Ecto neural progenitor cell (in vitro differentiated cells): ENCODE data around the gene SRP14.
A peak's percentile ranks its signal among the peaks of the same experiment; 100 is the strongest.
"Not testable (repeated sequence)": the region's sequence is repeated elsewhere in the genome, so short reads cannot be mapped to it uniquely, and the experiment has no call there.

Experiments used
- DNase-seq: peaks from one replicate; pipeline ENCODE4 v3.0.0-alpha.2; 2018; ENCODE audit warnings: low spot score

SRP14 gene

DNA sequence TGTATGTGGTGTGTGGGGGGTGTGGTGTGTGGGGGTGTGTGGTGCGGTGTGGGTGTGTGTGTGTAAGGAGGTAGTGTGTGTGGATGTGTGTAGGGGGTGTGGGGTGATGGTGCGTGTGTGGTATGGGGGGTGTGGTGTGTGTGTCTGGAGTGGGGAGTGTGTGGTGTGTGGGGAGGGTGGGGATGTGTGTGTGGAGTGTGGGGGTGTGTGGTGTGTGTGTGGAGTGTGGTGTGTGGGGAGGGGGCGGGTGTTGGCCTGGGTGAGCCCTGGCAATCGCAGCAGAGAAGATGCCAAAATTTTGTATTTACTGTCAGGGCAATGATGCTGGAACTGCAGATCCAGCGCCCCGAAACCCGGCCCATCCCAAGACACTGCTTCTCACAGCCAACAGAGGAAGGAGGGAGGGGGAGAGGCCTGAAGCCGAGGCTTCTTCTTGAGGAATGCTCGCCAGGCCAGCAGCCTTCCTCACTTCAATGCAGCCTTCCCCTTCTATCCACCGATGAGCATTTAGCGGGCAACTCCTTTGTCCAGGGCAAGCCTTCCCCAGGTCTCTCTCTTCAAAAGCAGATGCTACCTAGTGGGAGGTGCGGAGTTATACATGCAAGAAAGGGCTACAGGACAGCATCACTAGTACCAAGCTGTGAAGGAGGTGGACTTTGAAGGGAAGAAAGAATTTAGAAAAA, 11.9 kb upstream of the SRP14 start:
- DNase-seq: no peak

DNA sequence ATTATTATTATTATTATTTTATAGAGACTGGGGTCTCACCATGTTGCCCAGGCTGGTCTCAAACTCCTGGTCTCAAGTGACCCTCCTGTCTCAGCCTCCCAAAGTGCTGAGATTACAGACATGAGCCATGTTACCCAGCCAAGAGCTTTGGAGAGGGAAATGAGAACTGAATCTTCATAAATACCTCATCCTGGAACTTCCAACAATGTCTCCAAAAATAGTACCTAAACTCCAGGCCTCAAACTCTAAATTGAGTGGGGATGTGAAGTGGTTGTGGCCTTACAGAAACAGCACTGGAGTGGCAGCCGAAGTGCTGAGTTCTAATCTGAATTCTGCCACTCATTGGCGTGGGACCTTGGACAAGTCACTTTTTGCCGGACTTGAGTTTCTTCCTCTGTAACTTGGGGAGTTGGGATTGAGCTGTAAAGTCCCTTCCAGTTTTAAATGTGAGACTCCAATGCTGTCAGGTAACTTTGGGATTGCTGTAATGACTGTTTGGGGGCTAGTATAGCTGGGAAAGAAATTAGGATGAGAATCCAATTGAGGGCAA, 10.0 kb upstream of the SRP14 start:
- no peak for DNase-seq

DNA sequence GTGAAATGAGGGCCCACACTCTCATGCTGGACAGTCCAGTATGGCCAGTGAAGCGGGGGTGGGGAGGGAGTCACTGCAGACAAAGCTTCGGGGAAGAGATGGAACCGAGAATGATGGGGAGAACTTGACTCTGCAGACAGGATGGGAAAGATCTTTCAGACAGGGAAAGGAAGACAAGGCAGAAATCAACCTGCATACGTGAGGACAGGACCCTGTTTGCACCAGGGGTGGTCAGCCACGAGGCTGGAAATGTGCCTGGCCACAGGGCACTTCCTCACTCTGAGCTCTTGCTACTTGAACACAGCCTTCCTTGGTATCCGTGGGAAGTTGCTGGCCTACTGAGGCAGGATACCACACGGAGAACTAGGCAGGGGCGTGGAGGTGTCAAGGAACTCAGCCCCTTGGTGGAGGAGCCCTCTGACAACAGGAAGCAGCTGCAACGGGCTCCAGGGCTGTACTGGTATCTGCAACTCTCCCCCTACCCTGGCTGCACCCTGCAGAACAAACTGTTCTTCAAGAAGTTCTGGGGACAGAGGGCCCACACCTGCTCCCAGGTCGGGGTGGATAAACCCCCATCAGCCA, 9.3 kb upstream of the SRP14 start:
- DNase-seq: no peak

DNA sequence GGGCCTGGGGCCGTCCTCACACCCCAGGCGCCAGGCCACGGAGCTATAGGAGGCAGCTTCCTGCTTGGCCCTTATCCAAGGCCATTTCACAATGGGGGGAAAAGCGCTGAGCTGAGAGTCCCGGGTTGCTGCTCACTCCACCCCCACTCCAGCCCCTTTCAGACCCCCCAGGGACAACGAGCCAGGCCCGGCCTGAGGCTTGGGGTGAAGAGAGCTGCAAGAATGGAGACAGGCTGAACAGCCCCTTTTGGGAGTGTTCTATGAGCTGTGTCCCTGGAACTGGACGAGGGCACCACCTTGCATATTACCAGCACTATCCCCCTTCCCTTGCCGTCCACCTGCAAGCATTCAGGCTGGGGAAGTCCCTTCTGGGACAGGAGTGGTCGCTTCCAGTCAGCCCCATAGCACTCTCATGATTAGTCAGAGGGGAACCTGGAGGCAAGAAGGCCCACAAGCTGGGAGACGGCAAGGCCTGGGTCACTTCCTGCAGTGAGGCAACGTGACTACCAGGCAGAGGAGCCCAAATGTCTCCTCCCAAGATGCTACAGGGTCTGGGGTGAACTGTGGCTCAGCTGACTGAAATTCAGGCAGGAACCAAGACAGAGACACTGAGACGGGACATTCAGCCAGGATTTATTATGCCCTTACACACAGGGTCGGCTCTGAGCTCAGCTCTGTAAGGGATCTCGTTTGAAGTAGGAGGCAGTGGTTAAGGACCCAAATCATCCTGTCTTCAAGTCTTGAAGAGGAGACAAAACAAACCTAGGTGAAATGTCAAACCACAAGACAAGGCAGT, 8.6 kb upstream of the SRP14 start:
- DNase-seq: no peak

DNA sequence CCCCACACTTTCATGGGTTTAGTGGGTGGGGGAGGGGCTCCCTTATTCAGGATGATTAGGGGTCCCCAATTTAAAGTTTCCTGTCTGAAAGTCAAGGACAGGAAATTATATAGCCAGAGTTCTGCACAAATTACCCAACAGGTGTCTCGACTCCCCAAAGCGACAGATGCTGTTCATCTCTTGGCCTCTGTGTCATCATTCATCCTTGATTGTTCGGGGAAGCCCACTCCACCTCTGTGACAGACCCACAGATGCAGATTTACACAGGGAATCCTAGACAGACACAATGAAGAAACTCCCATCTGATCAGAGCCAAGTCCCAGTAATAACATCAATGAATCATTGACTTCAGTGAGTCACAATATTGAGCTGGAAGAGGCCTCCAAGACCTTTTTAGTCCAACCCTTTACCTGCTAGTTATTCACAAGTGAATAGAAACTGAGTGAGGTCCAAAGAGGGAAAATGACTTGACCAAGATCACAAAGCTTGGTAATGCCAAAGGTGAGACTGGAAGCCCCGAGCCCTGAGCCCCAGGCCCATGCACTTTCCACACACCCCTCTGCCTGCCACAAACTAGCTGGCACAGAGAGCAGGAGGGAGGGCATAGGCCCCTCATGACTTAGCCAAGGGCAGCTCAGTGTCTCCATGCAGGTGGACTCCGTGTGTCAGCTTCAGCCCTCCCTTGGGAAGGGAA, 7.9 kb upstream of the SRP14 start:
- DNase-seq: no peak

DNA sequence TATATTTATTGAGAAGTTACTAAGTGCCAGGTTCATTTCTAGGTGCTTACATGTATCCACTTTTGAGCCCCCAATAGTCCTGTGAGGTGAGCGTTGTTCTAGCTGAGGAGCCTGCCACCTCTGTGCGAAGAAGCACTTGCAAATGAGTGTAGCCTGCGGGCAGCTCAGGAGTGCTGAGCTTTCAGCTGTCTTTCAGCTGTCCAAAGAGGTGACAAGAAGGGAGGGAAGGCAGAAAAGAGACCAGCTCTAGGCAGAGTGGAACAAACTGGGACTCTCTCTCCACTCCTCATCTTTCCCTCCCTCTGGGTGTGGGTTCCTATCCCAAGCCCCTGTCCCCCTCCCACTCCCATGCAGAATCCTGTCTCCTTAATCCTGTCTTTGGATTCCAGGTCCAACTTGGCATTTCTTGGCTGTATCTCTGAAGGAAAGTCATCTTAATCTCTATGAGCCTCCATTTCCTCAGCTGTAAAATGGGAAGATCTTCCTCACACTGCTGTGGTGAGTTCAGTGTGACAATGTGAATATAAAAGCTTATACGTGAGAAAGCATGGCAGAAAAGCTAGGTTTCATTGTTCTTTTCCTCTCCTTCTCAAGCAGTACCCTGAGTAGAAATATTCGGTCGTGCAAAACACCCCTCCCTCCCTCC, 6.7 kb upstream of the SRP14 start:
- DNase-seq: peak; percentile 52

DNA sequence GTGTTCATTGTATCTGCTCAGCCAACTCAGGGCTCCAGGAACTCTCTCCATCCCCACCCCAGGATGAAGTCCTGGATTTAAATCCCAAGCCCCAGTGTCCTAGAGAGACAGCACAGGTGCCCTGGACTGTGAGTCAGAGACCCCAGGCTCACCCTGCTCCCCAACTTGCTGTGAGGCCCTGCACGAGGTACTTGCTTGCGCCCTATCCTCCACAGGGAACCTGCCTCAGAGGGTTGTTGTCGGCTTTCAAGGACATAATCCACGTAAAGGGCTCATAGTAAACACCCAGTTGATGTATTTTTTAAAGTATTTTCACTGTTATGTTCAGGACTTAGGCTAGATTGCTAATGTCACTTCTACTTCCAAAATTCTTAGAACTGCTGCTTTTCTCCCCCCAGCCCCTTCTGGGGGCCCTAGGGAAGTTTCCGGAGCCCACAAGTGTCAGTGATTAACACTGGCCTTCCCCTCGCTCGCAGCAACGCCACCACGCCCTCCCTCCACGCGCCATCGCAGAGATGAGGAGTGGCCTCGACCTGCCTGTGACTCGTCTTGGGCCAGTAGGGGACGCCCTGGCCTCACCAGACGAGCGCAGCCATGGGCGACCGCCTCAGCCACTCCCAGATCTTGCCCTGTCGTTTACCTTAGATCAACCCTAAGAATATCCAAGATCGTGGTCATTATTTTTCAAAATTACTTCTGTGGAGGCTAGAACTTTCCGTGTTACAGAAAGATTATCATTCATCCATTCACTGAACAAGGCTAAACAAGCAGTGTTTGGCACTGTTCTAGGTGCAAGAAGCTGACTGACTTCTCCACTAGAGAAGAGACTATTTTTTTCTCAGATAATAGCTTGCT, 6.0 kb upstream of the SRP14 start:
- DNase-seq: peak; percentile 89

DNA sequence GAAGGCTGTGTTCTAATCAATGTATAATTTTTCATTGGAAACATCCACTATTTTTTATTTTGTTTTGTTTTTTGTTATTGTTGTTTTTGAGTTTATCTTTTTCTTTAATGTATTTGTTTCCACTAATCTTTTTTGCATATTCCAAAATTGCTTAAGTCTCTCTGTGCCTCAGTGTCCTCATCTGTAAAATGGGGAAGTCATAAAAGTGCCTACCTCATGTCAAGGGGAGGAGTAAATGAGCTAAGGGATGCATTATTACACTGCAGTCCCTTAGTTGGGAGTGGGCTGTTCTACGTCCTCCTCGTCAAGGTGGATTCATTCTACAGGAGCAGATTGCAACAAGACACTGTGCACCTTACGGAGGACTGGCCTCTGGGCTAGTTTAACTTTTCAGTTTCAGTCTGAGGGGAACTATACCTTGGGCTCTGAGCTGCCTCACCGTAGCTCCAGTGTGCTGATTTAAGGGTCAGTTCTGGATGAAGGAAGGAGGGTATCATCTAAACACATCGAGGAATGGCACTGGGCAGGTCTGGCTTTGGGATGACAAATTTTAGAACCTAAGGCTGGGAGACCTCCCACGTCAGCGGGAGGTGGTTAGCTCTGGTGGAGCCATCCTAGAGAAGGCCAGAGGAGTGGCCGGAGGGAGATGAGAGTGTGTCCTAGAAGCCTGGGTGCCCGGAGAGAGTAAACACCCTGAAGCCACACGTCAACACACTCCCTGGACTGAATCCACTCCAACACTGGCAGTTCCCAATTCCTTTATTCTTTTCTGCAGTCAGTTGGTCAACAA, 5.1 kb upstream of the SRP14 start:
- no peak for DNase-seq

DNA sequence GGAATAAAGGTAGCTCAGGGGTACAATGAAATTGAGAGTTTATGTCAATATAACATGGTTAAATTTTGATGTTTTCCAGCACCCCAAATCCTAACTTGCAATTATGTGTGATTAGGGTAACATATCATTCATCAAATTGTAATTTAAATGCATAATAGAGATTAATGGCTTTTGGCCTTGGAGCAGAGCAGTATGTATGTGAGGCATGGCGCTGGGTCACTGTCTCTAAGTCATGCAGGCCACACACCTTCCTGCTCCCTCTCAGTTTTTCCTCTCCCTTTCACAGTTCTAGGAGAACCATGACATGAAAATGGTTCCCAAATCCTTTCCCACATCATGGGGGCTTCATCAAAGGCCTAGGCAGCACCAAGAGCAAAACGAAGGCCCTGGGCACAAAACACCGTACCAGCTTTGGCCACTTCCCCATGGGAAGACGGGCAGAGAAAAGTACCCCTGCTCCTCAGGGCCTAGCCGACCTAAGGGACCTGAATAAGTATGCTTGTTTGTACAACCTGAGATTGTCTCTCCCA, 3.9 kb upstream of the SRP14 start:
- DNase-seq: no peak

DNA sequence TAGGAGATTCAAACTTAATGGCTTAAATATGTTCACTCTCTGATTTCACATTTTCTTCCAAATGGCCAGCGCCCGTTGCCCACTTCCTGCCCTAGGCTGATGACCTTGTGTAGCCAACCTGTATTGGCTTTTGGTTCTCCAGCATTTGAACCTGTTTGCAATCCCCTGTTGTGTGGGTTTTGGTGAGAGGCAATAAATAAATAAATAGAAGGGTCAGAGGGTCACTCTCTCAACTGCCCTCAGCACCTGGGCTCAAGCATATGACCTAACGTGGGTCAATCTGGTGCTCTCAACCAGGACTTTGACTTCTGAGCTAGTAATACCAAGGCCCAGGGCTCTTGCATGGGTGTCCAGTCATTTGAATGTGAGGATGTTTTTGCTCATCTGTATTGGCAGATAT, 1.8 kb upstream of the SRP14 start:
- no peak for DNase-seq

DNA sequence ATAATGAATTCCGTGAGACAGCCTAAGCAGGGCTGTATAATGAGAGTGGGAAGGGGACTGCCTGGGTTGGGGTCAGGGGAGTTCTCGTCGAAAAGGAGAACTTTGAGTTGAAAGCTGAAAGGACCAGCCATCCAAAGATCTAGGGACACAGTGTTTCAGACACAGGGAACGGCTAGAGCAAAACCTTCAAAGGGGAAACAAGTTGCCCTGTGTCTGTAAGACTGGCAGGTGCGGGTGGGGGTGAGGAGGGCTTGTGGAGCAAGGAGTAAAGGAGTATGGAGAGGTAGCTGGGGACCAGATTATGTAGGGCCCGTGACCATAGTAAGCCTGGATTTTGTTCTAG, 1.3 kb upstream of the SRP14 start:
- no peak for DNase-seq

DNA sequence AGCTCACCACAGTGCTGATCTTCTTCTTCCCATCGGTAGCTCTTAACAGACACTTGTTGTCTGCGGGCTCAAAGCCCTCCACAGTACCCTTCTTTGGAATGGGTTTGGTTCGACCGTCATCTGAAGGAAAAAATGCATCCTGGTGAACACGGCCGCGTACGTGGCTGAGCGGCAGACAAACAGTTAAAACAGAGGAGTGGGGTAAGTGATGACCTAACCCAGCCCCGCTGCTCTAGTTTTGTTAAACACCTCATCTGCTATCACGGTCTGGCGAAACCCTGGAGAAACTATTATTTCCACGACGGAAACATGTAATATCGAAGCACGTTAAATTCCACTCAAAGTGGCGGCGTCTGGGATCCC, 725 bp downstream of the SRP14 start:
- no peak for DNase-seq

DNA sequence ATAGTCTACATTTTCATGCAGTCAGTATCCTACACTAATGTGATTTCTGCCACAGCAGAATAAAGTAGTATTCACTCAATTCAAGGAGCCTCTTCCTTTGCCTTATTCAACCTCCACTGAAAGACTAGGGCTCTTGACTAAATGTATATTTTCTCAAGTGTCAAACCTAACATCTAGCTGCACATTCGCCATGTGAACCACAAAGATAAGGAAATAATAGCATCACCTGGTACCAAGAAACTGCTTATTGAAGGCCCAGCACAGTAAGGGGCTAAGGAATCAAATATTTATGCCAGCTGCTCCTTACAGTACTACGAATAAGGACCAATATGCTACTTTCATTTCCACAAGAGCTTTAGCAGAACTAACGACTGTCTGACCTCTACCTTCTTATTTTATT, 1.3 kb downstream of the SRP14 start:
- DNase-seq: no peak

DNA sequence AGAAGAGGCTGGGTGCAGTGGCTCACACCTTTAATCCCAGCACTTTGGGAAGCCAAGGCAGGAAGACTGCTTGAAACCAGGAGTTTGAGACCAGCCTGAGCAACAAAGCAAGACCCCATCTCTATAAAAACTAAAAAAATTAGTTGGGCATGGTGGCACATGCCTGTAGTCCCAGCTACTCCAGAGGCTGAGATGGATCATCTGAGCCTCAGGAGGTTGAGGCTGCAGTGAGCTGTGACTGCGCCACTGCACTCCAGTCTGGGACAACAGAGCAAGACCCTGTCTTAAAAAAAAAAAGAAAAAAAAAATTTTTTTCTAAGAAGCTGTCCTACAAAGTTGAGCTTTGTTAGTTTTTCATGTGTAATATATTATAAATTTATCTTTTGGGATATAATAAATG, 3.8 kb downstream of the SRP14 start:
- DNase-seq: not testable (repeated sequence)

DNA sequence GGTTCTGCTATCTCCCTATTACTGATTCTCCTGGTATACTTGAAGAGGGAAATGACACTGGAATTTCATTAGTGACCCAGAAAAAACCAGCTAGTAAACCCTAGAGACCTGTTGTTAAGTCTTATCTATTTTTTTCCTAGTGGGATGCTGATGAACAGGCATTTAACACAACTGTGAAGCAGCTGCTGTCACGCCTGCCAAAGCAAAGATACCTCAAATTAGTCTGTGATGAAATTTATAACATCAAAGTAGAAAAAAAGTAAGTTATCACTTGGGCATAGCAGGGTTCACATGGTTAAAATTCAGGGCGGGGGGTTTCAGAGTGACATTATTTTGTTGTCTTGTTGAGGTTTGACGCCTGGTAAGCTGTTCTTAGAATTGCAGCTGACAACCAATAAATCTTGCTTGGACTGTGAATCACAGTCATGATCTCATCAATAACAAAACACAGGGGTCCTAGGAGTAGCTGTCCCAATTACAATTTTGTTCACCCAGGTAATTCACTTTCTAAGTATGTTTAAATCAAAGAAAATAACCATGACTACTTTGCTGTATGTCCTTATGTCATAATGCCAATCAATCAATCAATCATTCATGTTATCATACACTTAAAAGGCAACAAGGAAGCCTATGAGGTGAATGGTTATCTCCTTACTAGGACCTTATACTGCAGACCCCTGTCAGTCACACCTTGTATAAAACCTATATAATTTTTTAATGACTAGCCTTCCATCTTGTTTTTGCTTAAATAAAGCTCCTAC, 4.6 kb downstream of the SRP14 start:
- DNase-seq: no peak

DNA sequence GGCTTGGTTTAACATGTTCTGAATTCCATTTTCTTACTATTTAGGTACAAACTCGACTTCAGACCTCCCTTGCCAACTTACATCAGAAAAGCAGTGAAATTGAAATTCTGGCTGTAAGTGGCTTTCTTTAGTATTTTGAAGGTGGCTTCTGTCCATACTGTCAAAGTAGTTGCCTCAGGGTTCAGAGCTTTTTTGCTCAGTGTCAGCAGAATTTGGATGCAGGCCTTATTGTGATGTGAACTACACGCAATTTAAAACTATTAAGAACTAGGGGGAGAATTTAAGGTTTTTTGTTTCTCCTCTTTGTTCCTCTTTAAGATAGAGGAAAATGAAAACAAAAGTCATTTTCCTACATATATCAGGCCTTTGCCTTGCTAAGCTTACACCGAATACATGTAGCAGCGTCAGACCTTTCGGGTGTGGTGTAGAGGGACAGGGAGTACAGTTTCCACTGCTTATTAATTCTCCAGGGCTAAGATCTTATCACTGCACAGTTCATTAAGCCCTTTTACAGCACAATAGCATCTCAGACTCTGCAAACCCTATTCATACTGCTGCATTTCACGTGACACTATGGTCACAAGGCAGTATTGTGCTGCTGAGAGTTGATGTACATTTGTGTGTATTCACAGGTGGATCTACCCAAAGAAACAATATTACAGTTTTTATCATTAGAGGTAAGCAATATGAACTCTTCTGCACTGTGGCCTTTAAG, 6.7 kb downstream of the SRP14 start:
- no peak for DNase-seq

DNA sequence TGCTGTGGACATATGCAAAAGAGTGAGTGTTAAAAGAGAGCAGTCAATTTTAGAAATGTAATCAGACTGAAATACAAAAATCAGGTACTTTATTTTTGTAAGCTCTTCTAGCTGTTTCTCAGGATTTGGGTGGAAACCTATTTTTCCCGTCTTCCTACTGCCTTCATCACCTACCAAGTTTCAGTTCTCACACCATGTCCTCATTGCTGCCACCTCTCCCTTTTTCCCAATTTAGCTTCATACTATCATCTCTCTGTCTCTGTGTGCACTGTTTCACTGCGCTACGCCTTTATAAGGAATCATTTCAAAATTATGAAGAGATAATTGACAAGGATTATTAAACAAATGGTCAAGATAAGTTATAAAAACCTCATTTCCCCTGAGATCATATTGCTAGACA, 7.7 kb downstream of the SRP14 start:
- DNase-seq: no peak

DNA sequence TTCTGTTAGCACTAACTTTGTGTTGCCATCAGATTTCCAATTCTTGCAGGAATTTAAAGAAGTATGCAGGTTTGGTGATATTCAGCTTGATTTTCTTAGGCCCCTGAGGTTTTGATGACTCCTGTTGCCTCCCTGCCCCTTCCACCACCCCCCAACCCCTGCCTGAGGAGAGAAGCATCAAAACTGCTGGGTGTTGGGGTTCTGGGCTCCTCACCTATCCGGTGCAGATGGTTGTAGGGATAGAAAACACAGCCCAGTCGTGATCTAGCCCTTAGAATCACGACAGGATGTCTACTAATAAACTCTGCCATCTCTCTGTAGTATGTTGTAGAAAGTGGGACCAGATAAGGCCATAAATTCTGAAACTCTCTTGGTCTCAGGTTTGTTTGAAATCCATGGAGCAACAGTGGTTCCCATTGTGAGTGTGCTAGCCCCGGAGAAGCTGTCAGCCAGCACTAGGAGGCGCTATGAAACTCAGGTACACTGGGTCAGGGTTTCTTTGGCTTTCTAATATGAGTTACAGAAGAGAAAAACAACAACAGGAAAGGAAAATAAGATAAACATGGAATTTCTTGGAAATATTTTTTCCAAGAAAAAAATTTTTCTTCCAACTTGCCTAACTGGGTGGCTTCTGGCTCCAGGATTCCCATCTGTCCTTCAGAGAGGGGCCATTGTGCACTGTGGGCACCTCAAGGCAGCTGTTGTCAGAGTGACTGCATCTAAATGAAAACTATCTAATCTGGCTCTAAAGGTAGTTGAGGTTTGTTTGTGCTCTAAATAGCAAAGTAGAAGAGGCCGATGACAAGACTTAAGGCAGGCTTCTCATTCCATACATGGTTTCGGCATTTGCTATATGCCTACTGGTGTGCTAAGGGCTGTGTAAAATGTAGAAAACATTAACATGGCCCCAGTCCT, 8.7 kb downstream of the SRP14 start:
- DNase-seq: no peak
